ENCODE measurements around the gene ANKRD10.

GRCh38 chr13:110911880-110912279 lies 3.0 kb downstream of the ANKRD10 start:
- TF ChIP-seq EP300 (IDR thresholded peaks at IDR 0.05) (no peak), CTCF (IDR thresholded peaks at IDR 0.05) (no peak)
